AG04449 (cell line): ENCODE results near the gene FAM168A.

Source experiments
- CTCF ChIA-PET: fragments of 350-600 bp; formaldehyde crosslinking; extraction: SDS; loops from one replicate; lab custom pipeline; 2021; ENCODE audit warnings: antibody characterized with exemption; lab: Yijun Ruan, JAX
- POLR2A ChIA-PET: fragments of 400-600, 350-600 bp; formaldehyde crosslinking; extraction: SDS; loops from one replicate; lab custom pipeline; 2020; ENCODE audit warnings: antibody characterized with exemption, inconsistent platforms; lab: Yijun Ruan, JAX
- DNase-seq: peaks from one replicate; pipeline ENCODE4 v3.0.0-alpha.2; 2010; ENCODE audit warnings: low read depth, low spot score
- H3K4me3 ChIP-seq: 2 replicates; pipeline ENCODE4 v1.5.1; 2011; ENCODE audit warnings: low read depth, mild to moderate bottlenecking, control low read depth, low read length
- CTCF ChIP-seq: IDR thresholded peaks from one replicate; pipeline ENCODE4 v1.5.1; 2011; ENCODE audit warnings: mild to moderate bottlenecking, moderate library complexity, low read length, control low read depth, inconsistent platforms; ENCODE audit not compliant: insufficient read depth; ENCODE audit errors: missing control alignments

FAM168A gene

GRCh38 chr11:73598719-73599379 lies 937 bp upstream of the FAM168A start:
- DNase-seq, result no peak
- TF ChIP-seq CTCF, result no peak
- CTCF ChIA-PET, result interaction anchor here (1.0 to 3.0 kb wide), 4 partner anchors 23 to 248 kb away, joined by 3 to 14 read pairs (median 4); no protein-coding TSS in a partner anchor
- POLR2A ChIA-PET, result interaction anchor here (0.5 to 0.7 kb wide), 5 partner anchors 21 to 291 kb away, joined by 3 to 4 read pairs (median 3); partner anchors contain the start of gene ARHGEF17
- peak overlapping the region; percentile 82 for H3K4me3 ChIP-seq

GRCh38 chr11:73597336-73597955 lies 466 bp downstream of the FAM168A start:
- no peak for DNase-seq
- ChIA-PET CTCF (interaction anchor here (1.1 to 1.5 kb wide), 2 partner anchors 28 to 64 kb away, joined by 3 to 7 read pairs; no protein-coding TSS in a partner anchor), POLR2A (interaction anchor here (0.6 kb wide), 1 partner anchor 93 kb away, joined by 5 read pairs; no protein-coding TSS in a partner anchor)
- no peak for TF ChIP-seq CTCF
- H3K4me3 ChIP-seq, result peak overlapping the region; percentile 82

GRCh38 chr11:73596547-73596946 lies 1.4 kb downstream of the FAM168A start:
- TF ChIP-seq CTCF, result no peak
- DNase-seq, result no peak
- ChIA-PET CTCF (interaction anchor here (0.7 to 1.5 kb wide), 4 partner anchors 12 to 246 kb away, joined by 3 to 7 read pairs (median 3); no protein-coding TSS in a partner anchor), POLR2A (no interaction called here)
- H3K4me3 ChIP-seq, result peak overlapping the region; percentile 82

GRCh38 chr11:73592640-73593039 lies 5.3 kb downstream of the FAM168A start:
- no peak for DNase-seq
- ChIA-PET CTCF (interaction anchor here (0.6 to 1.1 kb wide), 2 partner anchors 11 to 104 kb away, joined by 4 to 5 read pairs; no protein-coding TSS in a partner anchor), POLR2A (no interaction called here)
- no peak overlapping the region for H3K4me3 ChIP-seq
- no peak for TF ChIP-seq CTCF

- ChIA-PET CTCF (interaction anchor here (0.7 to 1.1 kb wide), 2 partner anchors 11 to 12 kb away, joined by 3 to 5 read pairs; no protein-coding TSS in a partner anchor), POLR2A (no interaction called here)
- no peak for TF ChIP-seq CTCF
- no peak overlapping the region for H3K4me3 ChIP-seq
- no peak for DNase-seq
Measured at GRCh38 chr11:73591743-73592142, 6.2 kb downstream of the FAM168A start.

- no peak for DNase-seq
- ChIA-PET POLR2A (no interaction called here), CTCF (interaction anchor here (0.6 to 0.7 kb wide), 2 partner anchors 11 to 140 kb away, joined by 3 to 4 read pairs; no protein-coding TSS in a partner anchor)
- no peak for TF ChIP-seq CTCF
- H3K4me3 ChIP-seq, result no peak overlapping the region
Measured at GRCh38 chr11:73590991-73591390, 6.9 kb downstream of the FAM168A start.
